Fibroblast of the conjunctiva (primary cell): Measurements from ENCODE around the gene MINDY4.
A peak's percentile ranks its signal among the peaks of the same experiment; 100 is the strongest.

Experiments
- DNase-seq: peaks from one replicate; pipeline ENCODE4 v3.0.0-alpha.2; 2010; ENCODE audit warnings: low read depth

Gene MINDY4

GRCh38 chr7:30743371-30744074 lies 27.7 kb upstream of the MINDY4 start:
- DNase-seq: no peak

DNA sequence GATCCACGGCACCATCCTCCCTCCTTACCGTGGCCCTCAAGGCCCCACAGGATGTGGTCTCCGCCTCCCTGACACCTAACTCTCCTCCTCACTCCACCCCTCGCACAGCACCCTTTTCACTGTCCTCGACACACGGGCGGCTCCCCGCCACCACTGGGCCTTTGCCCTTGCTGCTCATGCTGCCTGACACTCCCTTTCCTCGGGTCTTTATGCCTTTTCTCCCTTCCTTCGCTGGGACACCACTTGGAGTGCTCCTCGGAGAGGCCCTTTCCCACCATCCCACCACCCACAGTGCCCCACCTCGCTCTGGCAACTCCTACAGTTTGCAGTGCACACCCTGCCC lies 27.2 kb upstream of the MINDY4 start:
- DNase-seq: no peak

DNA sequence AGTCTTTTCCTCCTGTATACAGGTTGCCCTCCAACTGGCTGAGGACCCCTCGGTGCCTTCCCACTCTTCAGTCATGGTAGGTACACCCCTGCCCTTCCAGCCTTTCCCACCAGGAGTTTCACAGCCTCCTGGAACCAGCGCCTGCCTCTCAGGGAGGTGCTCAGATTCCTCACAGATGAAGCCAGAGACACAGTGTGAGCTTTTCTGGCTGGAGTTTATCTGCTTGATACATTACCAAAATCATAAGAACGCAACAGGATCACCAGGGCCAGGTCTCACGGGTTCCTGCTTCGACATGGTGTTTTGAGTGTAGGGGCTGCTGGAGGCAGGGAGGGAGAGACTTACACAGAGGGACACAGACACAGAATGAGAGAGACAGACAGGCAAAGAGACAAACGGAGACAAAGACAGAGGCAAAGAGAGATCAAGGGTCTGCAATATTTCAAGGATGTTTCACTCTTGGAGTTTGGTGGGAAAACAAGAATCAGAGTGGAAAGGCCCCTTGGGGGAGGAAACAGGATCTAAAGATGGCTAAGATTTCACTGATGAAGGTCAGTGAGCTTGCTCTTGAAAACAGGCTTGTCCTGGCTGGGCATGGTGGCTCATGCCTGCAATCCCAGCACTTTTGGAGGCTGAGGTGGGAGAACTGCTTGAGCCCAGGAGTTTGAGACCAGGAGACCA lies 25.8 kb upstream of the MINDY4 start:
- no peak for DNase-seq

GRCh38 chr7:30750010-30750409 lies 21.2 kb upstream of the MINDY4 start:
- DNase-seq: no peak

GRCh38 chr7:30750683-30751650 lies 20.2 kb upstream of the MINDY4 start:
- peak; percentile 87 for DNase-seq

- DNase-seq: no peak
Observed at GRCh38 chr7:30751696-30752273, 19.4 kb upstream of the MINDY4 start, which contains the start of gene INMT. INMT (plus strand) TSS chr7:30752135; CDS start chr7:30752151, 16 bp downstream.

- no peak for DNase-seq
Observed at GRCh38 chr7:30752484-30752883, 18.7 kb upstream of the MINDY4 start.

DNA sequence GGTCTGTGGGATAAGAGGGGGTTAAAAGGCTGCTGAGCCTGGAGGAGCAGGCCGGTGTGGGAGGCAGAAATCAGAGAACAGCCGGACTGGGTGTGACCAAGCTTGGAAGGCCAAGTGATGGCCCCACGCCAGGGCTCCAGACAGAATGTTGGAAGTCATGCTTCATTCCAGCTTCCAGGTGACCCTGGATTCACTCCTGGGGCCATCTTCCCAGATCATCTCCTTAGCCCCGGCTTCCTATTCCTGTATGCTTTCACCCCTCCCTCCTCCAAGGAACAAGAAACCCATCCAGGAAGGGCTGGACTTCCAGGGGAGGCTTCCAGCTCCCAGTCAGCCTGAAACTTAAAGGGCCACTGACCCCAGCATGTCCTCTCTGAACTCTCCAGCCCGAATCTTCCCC lies 18.2 kb upstream of the MINDY4 start:
- peak; percentile 26 for DNase-seq

DNA sequence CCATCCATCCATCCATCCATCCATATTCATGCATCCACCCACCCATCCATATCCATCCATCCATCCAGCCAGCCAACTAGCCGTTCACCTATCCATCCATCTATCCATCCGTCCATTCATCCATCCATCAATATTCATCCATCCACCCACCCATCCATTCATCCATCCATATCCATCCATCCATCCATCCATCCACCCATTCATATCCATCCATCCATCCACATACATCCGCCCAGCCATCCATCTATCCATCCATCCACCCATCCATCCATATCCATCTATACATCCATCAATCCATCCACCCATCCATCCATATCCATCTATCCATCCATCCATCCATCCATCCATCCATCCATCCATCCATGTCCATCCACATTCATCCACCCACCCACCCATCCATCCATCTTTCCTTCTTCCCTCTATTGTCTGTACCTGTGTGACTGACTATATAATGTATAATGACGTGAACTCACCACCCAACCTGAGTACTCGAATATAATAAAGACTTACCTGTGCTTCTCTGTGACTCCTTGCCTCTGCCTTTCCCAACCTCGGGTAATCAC lies 16.8 kb upstream of the MINDY4 start:
- DNase-seq: no peak

GRCh38 chr7:30755384-30756154 lies 15.6 kb upstream of the MINDY4 start:
- no peak for DNase-seq

DNA sequence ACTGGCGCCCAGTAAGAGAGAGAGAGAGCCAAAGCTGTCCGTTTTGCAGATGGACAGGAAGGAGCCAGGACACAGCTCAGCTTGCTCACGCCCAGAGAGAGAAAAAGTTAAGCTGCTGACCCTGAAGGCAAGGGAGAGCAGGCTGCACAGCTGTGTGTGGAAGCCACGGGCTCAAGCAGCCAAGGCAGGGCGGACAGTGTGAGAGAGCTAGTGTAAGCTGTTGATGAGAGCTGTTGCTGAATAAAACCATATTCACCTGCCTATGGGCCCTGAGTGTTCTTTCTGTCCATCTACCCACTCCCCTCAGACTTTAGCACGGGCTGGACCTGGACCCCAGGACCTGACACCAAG lies 13.9 kb upstream of the MINDY4 start:
- DNase-seq: no peak

- DNase-seq: no peak
Observed at GRCh38 chr7:30760514-30761213, 10.6 kb upstream of the MINDY4 start.

- DNase-seq: no peak
Observed at GRCh38 chr7:30761214-30762156, 9.7 kb upstream of the MINDY4 start.

DNA sequence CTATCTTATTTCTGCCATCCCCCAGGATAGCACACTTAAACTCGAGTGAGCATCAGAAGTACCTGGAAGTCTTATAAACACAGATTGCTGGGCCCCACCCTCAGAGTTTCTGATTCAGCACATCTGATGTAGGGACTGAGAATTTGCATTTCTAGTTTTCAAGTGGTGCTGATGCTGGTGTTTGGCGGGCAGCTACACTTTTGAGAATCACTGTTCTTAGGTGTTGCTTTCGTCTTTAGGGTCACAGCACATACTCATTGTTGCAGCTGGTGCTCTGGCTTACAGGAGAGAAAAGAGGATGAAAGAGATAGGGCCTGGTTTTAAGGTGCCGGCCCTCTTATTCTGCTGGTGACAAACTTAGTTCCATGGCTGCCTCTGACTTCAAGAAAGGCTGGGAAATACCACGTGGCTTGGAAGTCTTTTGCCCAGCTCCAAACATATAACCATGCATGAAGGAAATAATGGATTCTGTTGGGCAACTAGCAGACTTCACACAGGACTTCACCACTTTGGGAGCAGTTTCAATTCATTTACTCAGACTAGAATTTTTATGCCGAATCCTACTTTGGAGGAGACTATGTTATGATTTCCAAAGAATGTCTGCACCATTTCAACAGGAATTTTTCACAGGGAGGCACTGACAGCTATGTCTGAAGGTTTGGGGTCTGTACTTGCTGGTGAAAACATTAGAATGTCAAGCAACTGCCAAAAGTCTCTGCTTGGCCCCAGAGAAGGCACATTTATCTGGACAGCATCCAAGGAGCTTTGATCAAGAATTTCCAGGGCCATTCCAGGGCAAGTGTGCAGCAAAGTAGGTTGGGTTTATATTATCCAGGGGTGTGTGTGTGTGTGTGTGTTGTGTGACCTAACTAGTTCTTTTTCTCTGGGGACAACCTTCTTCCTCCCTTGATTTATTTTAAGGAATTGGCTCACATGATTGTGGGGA lies 6.9 kb upstream of the MINDY4 start:
- DNase-seq: peak; percentile 77

DNA sequence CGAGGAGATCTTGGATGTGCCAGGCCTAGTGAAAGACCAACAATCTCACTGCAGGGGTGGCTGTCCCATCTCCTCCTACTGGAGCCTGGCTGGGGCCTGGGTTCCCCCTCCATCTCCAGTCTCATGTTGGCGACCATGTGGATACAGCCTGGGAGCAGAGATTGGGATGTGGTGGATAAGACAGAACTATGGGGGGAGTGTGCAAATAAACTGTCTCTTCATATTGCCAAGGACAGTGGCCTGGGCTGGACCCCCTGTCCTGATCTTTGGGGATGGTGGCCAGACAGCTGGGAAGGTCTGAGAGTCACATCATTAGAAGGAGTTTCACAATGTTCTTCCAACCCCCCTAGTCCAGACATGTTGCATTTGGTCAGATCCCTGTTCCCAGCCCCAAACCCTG lies 5.8 kb upstream of the MINDY4 start:
- DNase-seq: no peak

DNA sequence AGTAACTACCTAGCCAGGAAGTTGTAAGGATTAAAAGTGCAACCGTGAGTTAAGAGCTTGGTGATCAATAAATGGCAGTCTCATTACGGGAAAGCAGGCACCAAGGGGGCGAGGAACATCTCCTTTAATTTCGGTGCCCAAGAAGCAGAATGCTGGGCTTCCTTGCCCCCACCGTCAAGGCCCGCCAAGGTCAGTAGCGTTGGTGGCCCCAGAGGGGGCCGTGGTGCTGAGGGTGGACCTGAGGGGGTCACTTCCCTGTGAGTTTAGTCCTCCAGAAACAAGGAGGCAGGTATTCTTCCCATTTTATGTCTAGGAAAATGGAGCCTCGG lies 408 bp upstream of the MINDY4 start:
- no peak for DNase-seq

DNA sequence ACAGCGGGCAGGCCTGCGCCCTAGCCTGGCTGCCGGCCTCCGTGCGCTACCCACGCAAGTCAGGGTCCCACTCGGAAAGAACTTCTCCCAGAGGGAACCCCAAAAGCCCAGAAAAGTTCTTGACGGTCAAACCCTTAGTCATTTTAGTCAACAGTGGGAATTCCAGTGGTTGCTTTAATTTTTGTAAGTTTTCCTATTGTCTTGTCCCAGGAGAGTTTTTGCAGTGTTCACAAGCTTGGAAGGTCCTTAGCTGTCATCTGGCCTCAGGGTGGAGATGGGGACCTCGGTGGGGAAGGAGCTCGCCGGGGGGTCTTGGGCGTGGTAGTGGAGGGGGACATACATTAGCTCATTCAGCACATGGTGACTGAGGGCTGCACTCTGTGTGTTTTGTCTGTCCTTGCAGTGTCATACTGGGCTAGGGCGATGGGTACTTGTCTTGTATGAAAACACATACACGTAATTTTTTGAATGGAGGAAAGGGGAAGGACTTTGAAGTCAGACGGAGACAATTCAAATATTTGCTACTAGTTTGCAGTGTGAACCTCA lies 736 bp downstream of the MINDY4 start:
- no peak for DNase-seq

- no peak for DNase-seq
Observed at GRCh38 chr7:30772984-30773383, 1.8 kb downstream of the MINDY4 start.
